SU-DHL-6 (cell line): ENCODE measurements around the gene MS4A3.

Experiments
- H2AFZ ChIP-seq: fragments of 200-600 bp; sonication (generic); 2 replicates; pipeline ENCODE4 v1.6.1; 2014; ENCODE audit warnings: low read depth, mild to moderate bottlenecking, moderate library complexity, mixed read lengths, antibody characterized with exemption, low read length; ENCODE audit not compliant: severe bottlenecking
- H3F3A ChIP-seq: fragments of 200-600 bp; shearing (Covaris generic); 2 replicates; pipeline ENCODE4 v1.6.0; 2016; ENCODE audit warnings: antibody characterized with exemption, mild to moderate bottlenecking; ENCODE audit not compliant: insufficient read depth
- H3K27ac ChIP-seq: fragments of 200-600 bp; sonication (generic); 2 replicates; pipeline ENCODE4 v1.5.1; 2016; ENCODE audit warnings: low read depth, mild to moderate bottlenecking, low read length, moderate library complexity, mixed read lengths
- H3K27me3 ChIP-seq: fragments of 200-600 bp; sonication (generic), shearing (Covaris generic); 2 replicates; pipeline ENCODE4 v1.6.0; 2014; ENCODE audit warnings: mild to moderate bottlenecking, low read length
- H3K36me3 ChIP-seq: fragments of 200-600 bp; sonication (generic); 2 replicates; pipeline ENCODE4 v1.6.1; 2014; ENCODE audit warnings: mild to moderate bottlenecking, low read length, mixed read lengths
- H3K4me2 ChIP-seq: fragments of 300-600, 200-600 bp; shearing (Covaris generic), sonication (generic); 2 replicates; pipeline ENCODE4 v1.6.0; 2014; ENCODE audit warnings: low read length, low read depth, mild to moderate bottlenecking; ENCODE audit not compliant: poor library complexity, severe bottlenecking
- H3K4me3 ChIP-seq: fragments of 200-600 bp; sonication (generic); 2 replicates; pipeline ENCODE4 v1.5.1; 2014; ENCODE audit warnings: antibody characterized with exemption, low read length, mild to moderate bottlenecking, mixed read lengths; ENCODE audit not compliant: insufficient read depth, poor library complexity, severe bottlenecking
- H3K79me2 ChIP-seq: fragments of 200-600 bp; sonication (generic); 2 replicates; pipeline ENCODE4 v1.6.1; 2014; ENCODE audit warnings: mild to moderate bottlenecking, low read length, moderate library complexity; ENCODE audit not compliant: insufficient read depth
- H3K9ac ChIP-seq: fragments of 200-600 bp; sonication (generic); 2 replicates; pipeline ENCODE4 v1.7.0; 2014; ENCODE audit warnings: mild to moderate bottlenecking, low read length
- H3K9me2 ChIP-seq: fragments of 200-600 bp; sonication (generic); replicated peaks from 2 replicates; pipeline ENCODE4 v1.6.1; 2014; ENCODE audit warnings: low read length; ENCODE audit not compliant: insufficient read depth
- H3K9me3 ChIP-seq: fragments of 200-600 bp; sonication (generic); 2 replicates; pipeline ENCODE4 v1.6.1; 2014; ENCODE audit warnings: low read length, mixed read lengths; ENCODE audit not compliant: insufficient read depth
- H4K20me1 ChIP-seq: fragments of 200-600 bp; sonication (generic); 2 replicates; pipeline ENCODE4 v1.6.1; 2014; ENCODE audit warnings: low read depth, mild to moderate bottlenecking, antibody characterized with exemption, low read length, moderate library complexity, mixed read lengths
- CTCF ChIP-seq: fragments of 200-600 bp; sonication (generic); IDR thresholded peaks from one replicate; pipeline ENCODE4 v1.5.1; 2017; ENCODE audit warnings: antibody characterized with exemption, mild to moderate bottlenecking, low read length, moderate library complexity; ENCODE audit not compliant: insufficient read depth, poor library complexity, severe bottlenecking
- EZH2phosphoT487 ChIP-seq: fragments of 200-600 bp; sonication (generic), shearing (Covaris generic); conservative IDR thresholded peaks from 2 replicates; pipeline ENCODE4 v1.6.1; 2018; ENCODE audit warnings: mild to moderate bottlenecking, antibody characterized with exemption, low read length, moderate library complexity, mixed read lengths

MS4A3 gene

DNA sequence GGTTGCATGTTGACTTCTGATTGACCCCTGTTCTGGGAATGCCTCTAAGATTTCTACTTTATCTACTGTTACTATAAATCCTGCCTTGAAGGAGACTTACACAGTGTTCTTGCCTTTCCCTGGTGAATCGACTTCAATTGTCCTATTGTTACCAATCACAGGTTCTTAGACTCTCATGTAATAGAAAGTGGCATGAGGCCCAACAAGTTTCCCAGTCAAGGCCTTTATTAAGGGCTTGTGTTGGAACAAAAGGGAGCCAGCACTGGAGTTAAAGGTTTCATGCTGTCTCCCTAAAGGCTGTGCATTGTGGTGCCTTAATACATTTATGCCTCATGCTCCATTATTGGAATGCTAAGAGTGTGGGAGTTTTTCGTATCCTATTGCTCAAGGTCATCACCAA, 55.3 kb downstream of the MS4A3 start:
- no peaks in the 10 kb centered on the region for H3K9me2 ChIP-seq
- H4K20me1 ChIP-seq, result no peaks in the 10 kb centered on the region
- TF ChIP-seq CTCF, result no peak
- no peak for TF ChIP-seq EZH2phosphoT487
- H3K79me2 ChIP-seq, result no peaks in the 10 kb centered on the region
- H3K27ac ChIP-seq, result no peak overlapping the region
- no peak overlapping the region for H3K9ac ChIP-seq
- no peaks in the 10 kb centered on the region for H3K27me3 ChIP-seq
- no peak overlapping the region for H2AFZ ChIP-seq
- no peaks in the 10 kb centered on the region for H3K36me3 ChIP-seq
- H3K4me3 ChIP-seq, result no peak overlapping the region
- no peaks in the 10 kb centered on the region for H3K9me3 ChIP-seq
- H3K4me2 ChIP-seq, result no peak overlapping the region
- no peaks in the 10 kb centered on the region for H3F3A ChIP-seq

- H3K9me2 ChIP-seq, result no peaks in the 10 kb centered on the region
- H3K9ac ChIP-seq, result no peak overlapping the region
- H3F3A ChIP-seq, result no peaks in the 10 kb centered on the region
- H3K4me3 ChIP-seq, result no peak overlapping the region
- H2AFZ ChIP-seq, result no peak overlapping the region
- H3K27me3 ChIP-seq, result no peaks in the 10 kb centered on the region
- H3K79me2 ChIP-seq, result no peaks in the 10 kb centered on the region
- H3K36me3 ChIP-seq, result no peaks in the 10 kb centered on the region
- H3K9me3 ChIP-seq, result no peaks in the 10 kb centered on the region
- H3K27ac ChIP-seq, result no peak overlapping the region
- no peaks in the 10 kb centered on the region for H4K20me1 ChIP-seq
- no peak for TF ChIP-seq CTCF
- no peak for TF ChIP-seq EZH2phosphoT487
- no peak overlapping the region for H3K4me2 ChIP-seq
Measured at GRCh38 chr11:60116996-60117790, 60.7 kb downstream of the MS4A3 start.

DNA sequence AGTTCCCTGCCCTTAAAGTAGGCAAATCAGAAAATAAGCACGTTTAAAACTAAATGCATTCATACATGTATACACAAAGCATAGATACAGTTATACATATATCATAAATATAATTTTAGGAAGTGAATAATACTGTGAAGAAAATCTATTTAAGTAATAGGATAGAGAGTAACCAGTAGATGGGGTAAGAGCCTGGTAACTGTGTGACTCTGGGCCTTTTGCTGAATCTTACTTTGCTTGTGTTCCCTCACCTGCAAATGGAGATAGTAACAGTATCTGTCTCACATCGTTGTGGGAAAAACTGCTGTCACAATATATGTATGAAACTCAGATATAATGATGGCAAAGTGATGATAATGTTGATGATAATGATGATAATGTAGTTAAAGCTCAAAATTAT, 61.9 kb downstream of the MS4A3 start:
- H3K9ac ChIP-seq, result no peak overlapping the region
- H3K4me2 ChIP-seq, result no peak overlapping the region
- H3K27me3 ChIP-seq, result no peaks in the 10 kb centered on the region
- H3F3A ChIP-seq, result no peaks in the 10 kb centered on the region
- no peak overlapping the region for H2AFZ ChIP-seq
- H3K4me3 ChIP-seq, result no peak overlapping the region
- H3K9me2 ChIP-seq, result no peaks in the 10 kb centered on the region
- no peaks in the 10 kb centered on the region for H3K79me2 ChIP-seq
- H3K9me3 ChIP-seq, result no peaks in the 10 kb centered on the region
- no peaks in the 10 kb centered on the region for H4K20me1 ChIP-seq
- no peaks in the 10 kb centered on the region for H3K36me3 ChIP-seq
- H3K27ac ChIP-seq, result no peak overlapping the region
- TF ChIP-seq EZH2phosphoT487, result no peak
- TF ChIP-seq CTCF, result no peak
